ENCODE data around the gene PRKCA. TPM values are rescaled to one million over a fixed set of nuclear protein-coding genes. Genes with fewer than 3 reads are reported as not detected.
A peak's percentile ranks its signal among the peaks of the same experiment; 100 is the strongest.

The PRKCA gene
- total and polyA plus RNA-seq, 2 experiments from 2014 or later, result 6.4 to 35.4 TPM

- TF ChIP-seq ETS1 (IDR thresholded peaks at IDR 0.05) (no peak), POLR2AphosphoS5 (IDR thresholded peaks at IDR 0.05; ENCODE audit: low read depth) (no peak), CTCF (conservative IDR thresholded peaks at IDR 0.05; ENCODE audit: low read depth in 2 of 2) (no peak), REST (IDR thresholded peaks at IDR 0.05; ENCODE audit: unreplicated experiment) (no peak), NANOG (IDR thresholded peaks at IDR 0.05; ENCODE audit: borderline replicate concordance) (no peak), JUNB (IDR thresholded peaks at IDR 0.05; ENCODE audit: unreplicated experiment) (no peak)
Observed at GRCh38 chr17:66655861-66656260, 353.4 kb downstream of the PRKCA start (continued).

GRCh38 chr17:66661411-66662256, 359.2 kb downstream of the PRKCA start:
- Histone ChIP-seq H2AFZ (no peak overlapping the region), H3K9me2 (ENCODE audit: insufficient read depth) (no peaks in the 10 kb centered on the region), H3K36me3 (ENCODE audit: insufficient read depth) (no peaks in the 10 kb centered on the region), H3K4me1 (ENCODE audit: insufficient read depth) (no peaks in the 10 kb centered on the region), H4K20me1 (replicated peaks; ENCODE audit: insufficient read depth) (no peaks in the 10 kb centered on the region), H3F3A (replicated peaks; ENCODE audit: low read depth) (no peaks in the 10 kb centered on the region), H3K4me3 (no peak overlapping the region), H3K4me2 (no peak overlapping the region), H3K27me3 (ENCODE audit: insufficient read depth) (no peaks in the 10 kb centered on the region), H3K79me2 (replicated peaks; ENCODE audit: insufficient read depth) (no peaks in the 10 kb centered on the region), H3K27ac (ENCODE audit: low read depth) (no peak overlapping the region)
- Mint-ChIP-seq H3K4me3 (no peak overlapping the region), H3K27me3 (ENCODE audit: insufficient read depth, low read depth, poor library complexity) (peaks cover 2% of the 10 kb centered on the region), H3K9me3 (peaks cover 2% of the 10 kb centered on the region; the same call in 1 of the 3 replicates), H3K27ac (no peak overlapping the region), H3K36me3 (ENCODE audit: low read depth) (peaks cover 6% of the 10 kb centered on the region; the same call in 2 of the 3 replicates), H3K4me1 (no peaks in the 10 kb centered on the region; the same call in 2 of the 3 replicates)
- DNase-seq (ENCODE audit: low spot score) (no peak), ATAC-seq (peak; percentile 76)
- TF ChIP-seq JUNB (IDR thresholded peaks at IDR 0.05; ENCODE audit: unreplicated experiment), result no peak
- no peak for TF ChIP-seq EZH2phosphoT487 (IDR thresholded peaks at IDR 0.05; ENCODE audit: unreplicated experiment)
- no peak for TF ChIP-seq EZH2 (IDR thresholded peaks at IDR 0.05; ENCODE audit: low read depth, unreplicated experiment)
- TF ChIP-seq POLR2AphosphoS5 (IDR thresholded peaks at IDR 0.05; ENCODE audit: low read depth), result no peak
- no peak for TF ChIP-seq ZNF114 (CRISPR knock-in tag; IDR thresholded peaks at IDR 0.05)
- TF ChIP-seq REST (IDR thresholded peaks at IDR 0.05; ENCODE audit: unreplicated experiment), result no peak
- TF ChIP-seq NANOG (IDR thresholded peaks at IDR 0.05; ENCODE audit: borderline replicate concordance), result no peak
